Measurements from ENCODE around the gene CADPS2. TPM values are rescaled to one million over a fixed set of nuclear protein-coding genes. Genes with fewer than 3 reads are reported as not detected.

Gene CADPS2
- total RNA-seq, 1 donor from 2014 or later: 27.8 TPM

DNA sequence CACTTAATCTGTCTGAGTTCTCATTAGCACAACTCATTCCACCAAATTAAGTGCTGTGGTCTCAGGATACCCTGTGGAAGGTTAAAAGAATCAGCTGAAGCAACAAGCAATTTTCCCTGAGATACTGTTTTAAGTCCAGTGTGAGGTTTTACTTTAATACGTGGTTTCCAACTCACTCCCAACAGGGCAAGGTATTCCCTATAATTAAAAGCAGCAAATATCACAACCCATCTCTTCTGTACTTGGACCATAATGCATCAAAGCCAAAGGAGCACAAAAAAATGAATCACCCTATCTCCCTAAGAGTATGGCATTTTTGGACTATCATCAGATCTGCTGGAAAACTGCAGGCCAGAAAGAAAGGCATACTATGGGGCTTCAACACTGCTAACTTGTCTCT lies 4.9 kb downstream of the CADPS2 start:
- H3K4me1 Mint-ChIP-seq (ENCODE audit: unreplicated experiment): peaks cover 16% of the 10 kb centered on the region
- H3K27me3 Mint-ChIP-seq (ENCODE audit: unreplicated experiment): peaks cover 3% of the 10 kb centered on the region

GRCh38 chr7:122869260-122869659 lies 17.0 kb downstream of the CADPS2 start:
- Mint-ChIP-seq H3K4me3 (ENCODE audit: unreplicated experiment) (no peak overlapping the region), H3K4me1 (ENCODE audit: unreplicated experiment) (no peaks in the 10 kb centered on the region), H3K27me3 (ENCODE audit: unreplicated experiment) (peaks cover 1% of the 10 kb centered on the region), H3K36me3 (ENCODE audit: low read depth, unreplicated experiment) (peaks cover 48% of the 10 kb centered on the region), H3K27ac (ENCODE audit: unreplicated experiment) (no peak overlapping the region), H3K9me3 (ENCODE audit: unreplicated experiment) (peaks cover 5% of the 10 kb centered on the region)
- no peak for DNase-seq (ENCODE audit: low spot score)
- TF ChIP-seq CTCF (IDR thresholded peaks at IDR 0.05; ENCODE audit: unreplicated experiment): no peak

More for the DNA sequence above, 4.9 kb downstream of the CADPS2 start:
- DNase-seq (ENCODE audit: low spot score): no peak
- H3K27ac Mint-ChIP-seq (ENCODE audit: unreplicated experiment): no peak overlapping the region
- no peaks in the 10 kb centered on the region for H3K36me3 Mint-ChIP-seq (ENCODE audit: low read depth, unreplicated experiment)
- H3K9me3 Mint-ChIP-seq (ENCODE audit: unreplicated experiment): no peaks in the 10 kb centered on the region
- no peak overlapping the region for H3K4me3 Mint-ChIP-seq (ENCODE audit: unreplicated experiment)
- no peak for TF ChIP-seq CTCF (IDR thresholded peaks at IDR 0.05; ENCODE audit: unreplicated experiment)

GRCh38 chr7:122867471-122867980 lies 18.7 kb downstream of the CADPS2 start:
- peaks cover 38% of the 10 kb centered on the region for H3K36me3 Mint-ChIP-seq (ENCODE audit: low read depth, unreplicated experiment)

GRCh38 chr7:122864838-122865237 lies 21.4 kb downstream of the CADPS2 start:
- Mint-ChIP-seq H3K27ac (ENCODE audit: unreplicated experiment) (no peak overlapping the region), H3K27me3 (ENCODE audit: unreplicated experiment) (peaks cover 1% of the 10 kb centered on the region), H3K4me1 (ENCODE audit: unreplicated experiment) (no peaks in the 10 kb centered on the region), H3K4me3 (ENCODE audit: unreplicated experiment) (no peak overlapping the region), H3K36me3 (ENCODE audit: low read depth, unreplicated experiment) (peaks cover 23% of the 10 kb centered on the region), H3K9me3 (ENCODE audit: unreplicated experiment) (peaks cover 5% of the 10 kb centered on the region)
- DNase-seq (ENCODE audit: low spot score): no peak
- no peak for TF ChIP-seq CTCF (IDR thresholded peaks at IDR 0.05; ENCODE audit: unreplicated experiment)

More at GRCh38 chr7:122867471-122867980, 18.7 kb downstream of the CADPS2 start:
- DNase-seq (ENCODE audit: low spot score): no peak
- no peak overlapping the region for H3K27ac Mint-ChIP-seq (ENCODE audit: unreplicated experiment)
- no peak for TF ChIP-seq CTCF (IDR thresholded peaks at IDR 0.05; ENCODE audit: unreplicated experiment)
- H3K4me1 Mint-ChIP-seq (ENCODE audit: unreplicated experiment): no peaks in the 10 kb centered on the region
- peaks cover 5% of the 10 kb centered on the region for H3K9me3 Mint-ChIP-seq (ENCODE audit: unreplicated experiment)
- H3K27me3 Mint-ChIP-seq (ENCODE audit: unreplicated experiment): peaks cover 1% of the 10 kb centered on the region
- H3K4me3 Mint-ChIP-seq (ENCODE audit: unreplicated experiment): no peak overlapping the region

DNA sequence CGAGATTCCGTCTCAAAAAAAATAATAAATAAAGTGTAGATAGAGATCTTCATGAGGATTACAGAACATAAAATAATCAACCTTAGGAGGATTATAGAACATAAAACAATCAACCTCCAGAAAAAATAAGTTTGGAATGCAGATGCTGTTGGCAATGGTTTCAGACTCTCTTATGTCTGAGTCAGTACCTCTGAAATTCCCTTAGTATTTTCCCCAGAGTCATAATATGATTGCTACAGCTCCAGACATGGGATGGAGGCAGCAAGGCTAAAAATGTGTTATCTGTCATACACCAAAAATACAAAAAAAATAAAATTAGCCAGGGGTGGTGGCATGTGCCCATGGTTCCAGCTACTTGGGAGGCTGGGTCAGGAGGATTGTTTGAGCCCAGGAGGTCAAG lies 22.2 kb downstream of the CADPS2 start:
- H3K36me3 Mint-ChIP-seq (ENCODE audit: low read depth, unreplicated experiment): peaks cover 17% of the 10 kb centered on the region
- peaks cover 1% of the 10 kb centered on the region for H3K27me3 Mint-ChIP-seq (ENCODE audit: unreplicated experiment)
- H3K27ac Mint-ChIP-seq (ENCODE audit: unreplicated experiment): no peak overlapping the region
- no peak for DNase-seq (ENCODE audit: low spot score)
- no peak overlapping the region for H3K4me3 Mint-ChIP-seq (ENCODE audit: unreplicated experiment)
- H3K4me1 Mint-ChIP-seq (ENCODE audit: unreplicated experiment): no peaks in the 10 kb centered on the region
- peaks cover 5% of the 10 kb centered on the region for H3K9me3 Mint-ChIP-seq (ENCODE audit: unreplicated experiment)
- TF ChIP-seq CTCF (IDR thresholded peaks at IDR 0.05; ENCODE audit: unreplicated experiment): no peak
